ENCODE data around the gene NFAM1. TPM values are rescaled to one million over a fixed set of nuclear protein-coding genes. Genes with fewer than 3 reads are reported as not detected.

NFAM1 gene, protein sequence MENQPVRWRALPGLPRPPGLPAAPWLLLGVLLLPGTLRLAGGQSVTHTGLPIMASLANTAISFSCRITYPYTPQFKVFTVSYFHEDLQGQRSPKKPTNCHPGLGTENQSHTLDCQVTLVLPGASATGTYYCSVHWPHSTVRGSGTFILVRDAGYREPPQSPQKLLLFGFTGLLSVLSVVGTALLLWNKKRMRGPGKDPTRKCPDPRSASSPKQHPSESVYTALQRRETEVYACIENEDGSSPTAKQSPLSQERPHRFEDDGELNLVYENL
- total RNA-seq: under 1 TPM; 0.10 to 0.15 TPM

GRCh38 chr22:42432020-42432596, at the start of gene NFAM1:
Gene NFAM1, minus strand, starts transcription at chr22:42432403. Its CDS starts 46 bp downstream, at chr22:42432357.
- no peak within 1 kb of the TSS for H3K4me3 Mint-ChIP-seq
- DNase-seq: no peak
- H3K36me3 Mint-ChIP-seq (ENCODE audit: low read depth): no peaks in the 10 kb centered on the region
- H3K4me1 Mint-ChIP-seq (ENCODE audit: low read depth): no peaks in the 10 kb centered on the region
- H3K9me3 Mint-ChIP-seq: no peaks in the 10 kb centered on the region
- H3K27ac Mint-ChIP-seq: no peak within 1 kb of the TSS
- peaks cover 9% of the 10 kb centered on the region for H3K27me3 Mint-ChIP-seq (ENCODE audit: low read depth)
- intact Hi-C loops (cut with micrococcal nuclease): no loop called here
- CTCF ChIA-PET: interaction anchor here (1.6 kb wide), 1 partner anchor 341 kb away, joined by 5 read pairs; the partner anchor contains the start of gene NDUFA6

DNA sequence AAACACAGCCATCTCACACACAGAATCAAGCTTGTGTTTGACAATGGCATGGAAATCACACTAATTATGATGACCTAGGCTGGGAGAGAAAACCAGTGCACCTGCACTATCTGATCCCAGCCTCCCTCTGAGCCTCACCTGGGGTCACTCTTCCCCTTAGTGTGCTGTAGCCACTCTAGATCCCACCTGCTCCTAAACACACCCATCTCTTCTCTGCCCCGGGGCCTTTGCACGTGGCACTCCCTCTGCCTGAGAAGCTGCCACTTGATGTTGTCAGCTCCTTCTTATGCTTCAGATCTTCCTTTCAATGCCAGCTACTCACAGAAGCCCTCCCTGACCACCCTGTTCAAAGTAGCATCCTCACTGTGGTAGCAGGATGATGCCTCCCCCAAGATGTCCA, 42.9 kb upstream of the NFAM1 start:
- no peaks in the 10 kb centered on the region for H3K36me3 Mint-ChIP-seq (ENCODE audit: low read depth)
- H3K9me3 Mint-ChIP-seq: no peaks in the 10 kb centered on the region
- CTCF ChIA-PET: interaction anchor here (0.7 to 2.0 kb wide), 3 partner anchors 9 to 103 kb away, joined by 3 to 6 read pairs (median 3); no protein-coding TSS in a partner anchor
- no peak overlapping the region for H3K4me3 Mint-ChIP-seq
- H3K27ac Mint-ChIP-seq: no peak overlapping the region
- H3K27me3 Mint-ChIP-seq (ENCODE audit: low read depth): no peaks in the 10 kb centered on the region
- H3K4me1 Mint-ChIP-seq (ENCODE audit: low read depth): peaks cover 9% of the 10 kb centered on the region
- intact Hi-C loops (cut with micrococcal nuclease): no loop called here
- no peak for DNase-seq

GRCh38 chr22:42473484-42474193, 41.4 kb upstream of the NFAM1 start:
- intact Hi-C loops (cut with micrococcal nuclease): loop anchor here (1.0 kb wide), 1 partner anchor 29 kb away; no protein-coding TSS in a partner anchor
- no peaks in the 10 kb centered on the region for H3K36me3 Mint-ChIP-seq (ENCODE audit: low read depth)
- CTCF ChIA-PET: interaction anchor here (0.5 to 1.8 kb wide), 14 partner anchors 14 to 560 kb away, joined by 3 to 8 read pairs (median 4); partner anchors contain the start of gene NDUFA6
- peaks cover 5% of the 10 kb centered on the region for H3K4me1 Mint-ChIP-seq (ENCODE audit: low read depth)
- no peaks in the 10 kb centered on the region for H3K9me3 Mint-ChIP-seq
- no peak overlapping the region for H3K27ac Mint-ChIP-seq
- DNase-seq: no peak
- no peak overlapping the region for H3K4me3 Mint-ChIP-seq
- H3K27me3 Mint-ChIP-seq (ENCODE audit: low read depth): no peaks in the 10 kb centered on the region

DNA sequence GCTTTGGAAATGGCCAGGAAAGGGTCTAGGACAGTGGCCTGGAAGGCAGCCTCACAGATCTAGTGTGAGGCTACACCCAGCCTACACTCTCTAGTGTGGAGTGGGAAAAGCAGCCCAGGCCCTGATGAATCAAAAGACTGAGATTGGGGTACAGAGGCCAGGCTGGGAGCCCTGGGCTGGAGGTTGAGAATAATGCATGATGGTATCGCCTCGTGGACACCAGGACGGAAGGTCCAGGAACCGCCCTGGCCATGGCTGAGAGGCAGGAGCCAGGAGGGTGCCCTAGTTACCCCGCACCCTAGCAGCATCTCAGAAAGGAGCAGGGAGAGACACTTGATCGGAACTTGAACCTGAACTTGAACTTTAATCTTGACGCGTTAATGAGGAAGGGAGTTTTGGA, 40.5 kb upstream of the NFAM1 start:
- CTCF ChIA-PET: interaction anchor here (1.0 to 1.8 kb wide), 8 partner anchors 13 to 383 kb away, joined by 3 to 7 read pairs (median 4); no protein-coding TSS in a partner anchor
- intact Hi-C loops (cut with micrococcal nuclease): loop anchor here (1.0 kb wide), 1 partner anchor 28 kb away; no protein-coding TSS in a partner anchor
- no peak overlapping the region for H3K27ac Mint-ChIP-seq
- no peaks in the 10 kb centered on the region for H3K4me1 Mint-ChIP-seq (ENCODE audit: low read depth)
- no peak overlapping the region for H3K4me3 Mint-ChIP-seq
- no peak for DNase-seq
- H3K27me3 Mint-ChIP-seq (ENCODE audit: low read depth): no peaks in the 10 kb centered on the region
- H3K36me3 Mint-ChIP-seq (ENCODE audit: low read depth): no peaks in the 10 kb centered on the region
- H3K9me3 Mint-ChIP-seq: no peaks in the 10 kb centered on the region

DNA sequence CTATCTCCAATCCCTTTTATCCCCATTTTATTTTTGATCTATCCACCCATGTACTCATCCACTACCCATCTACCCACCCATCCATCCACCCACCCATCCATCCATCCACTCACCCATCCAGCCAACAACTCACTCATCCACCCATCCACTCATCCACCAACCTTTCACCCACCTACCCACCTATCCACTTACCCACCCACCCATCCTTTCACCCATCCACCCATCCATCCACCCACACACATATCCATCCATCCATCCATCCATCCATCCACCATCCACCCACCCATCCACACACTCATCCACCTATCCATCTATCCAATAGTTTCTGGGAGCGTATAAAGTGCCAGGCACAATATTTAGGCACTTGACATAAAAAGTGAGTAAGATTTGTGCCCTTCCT, 39.2 kb upstream of the NFAM1 start:
- DNase-seq: no peak
- no peaks in the 10 kb centered on the region for H3K9me3 Mint-ChIP-seq
- no peaks in the 10 kb centered on the region for H3K4me1 Mint-ChIP-seq (ENCODE audit: low read depth)
- intact Hi-C loops (cut with micrococcal nuclease): no loop called here
- CTCF ChIA-PET: interaction anchor here (1.1 to 1.6 kb wide), 2 partner anchors 25 to 382 kb away, joined by 3 to 4 read pairs; no protein-coding TSS in a partner anchor
- no peaks in the 10 kb centered on the region for H3K27me3 Mint-ChIP-seq (ENCODE audit: low read depth)
- H3K36me3 Mint-ChIP-seq (ENCODE audit: low read depth): no peaks in the 10 kb centered on the region
- no peak overlapping the region for H3K4me3 Mint-ChIP-seq
- H3K27ac Mint-ChIP-seq: no peak overlapping the region

DNA sequence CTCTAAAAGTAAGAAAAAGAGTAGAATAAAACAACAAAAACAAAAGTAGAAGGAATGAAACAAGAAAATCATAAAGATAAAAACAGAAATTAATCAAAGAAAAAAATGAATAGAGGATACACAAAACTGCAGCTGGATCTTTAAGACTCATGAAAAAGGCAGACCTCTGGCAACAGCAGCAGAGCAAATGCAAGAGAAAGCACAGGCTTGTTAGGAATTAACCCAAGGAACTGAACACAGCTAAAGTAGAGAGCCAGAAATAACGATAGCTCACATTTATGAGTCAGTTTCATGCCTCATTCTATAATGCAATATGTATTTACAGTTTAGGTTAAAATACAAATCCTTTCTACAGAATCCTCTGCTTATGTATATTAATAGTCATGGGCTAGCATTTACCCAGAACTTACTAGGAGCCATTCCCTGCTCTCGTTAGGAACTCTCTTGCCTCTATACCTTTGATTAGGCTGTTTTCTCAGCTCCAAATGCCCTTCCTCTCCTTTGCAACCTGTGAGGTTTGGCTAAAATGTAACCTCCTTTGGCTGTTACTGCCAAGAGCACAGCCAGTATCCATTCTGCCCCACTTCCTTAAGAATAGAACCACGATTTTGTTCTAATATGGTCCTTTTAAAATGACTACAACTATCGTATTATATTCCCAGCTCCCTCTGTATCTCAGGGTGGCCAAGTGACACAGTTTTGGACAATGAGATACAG, 38.3 kb upstream of the NFAM1 start:
- Mint-ChIP-seq H3K4me1 (ENCODE audit: low read depth) (no peaks in the 10 kb centered on the region), H3K9me3 (no peaks in the 10 kb centered on the region), H3K27ac (no peak overlapping the region), H3K36me3 (ENCODE audit: low read depth) (no peaks in the 10 kb centered on the region), H3K27me3 (ENCODE audit: low read depth) (no peaks in the 10 kb centered on the region), H3K4me3 (no peak overlapping the region)
- CTCF ChIA-PET: interaction anchor here (1.2 kb wide), 1 partner anchor 35 kb away, joined by 3 read pairs; no protein-coding TSS in a partner anchor
- intact Hi-C loops (cut with micrococcal nuclease): no loop called here
- DNase-seq: no peak

GRCh38 chr22:42468841-42469240, 36.6 kb upstream of the NFAM1 start:
- Mint-ChIP-seq H3K4me3 (no peak overlapping the region), H3K4me1 (ENCODE audit: low read depth) (no peaks in the 10 kb centered on the region), H3K36me3 (ENCODE audit: low read depth) (no peaks in the 10 kb centered on the region), H3K27me3 (ENCODE audit: low read depth) (no peaks in the 10 kb centered on the region), H3K27ac (no peak overlapping the region), H3K9me3 (no peaks in the 10 kb centered on the region)
- CTCF ChIA-PET: no interaction called here
- intact Hi-C loops (cut with micrococcal nuclease): no loop called here
- DNase-seq: no peak

- CTCF ChIA-PET: no interaction called here
- DNase-seq: no peak
- Mint-ChIP-seq H3K4me1 (ENCODE audit: low read depth) (no peaks in the 10 kb centered on the region), H3K27me3 (ENCODE audit: low read depth) (peaks cover 6% of the 10 kb centered on the region), H3K27ac (no peak overlapping the region), H3K9me3 (no peaks in the 10 kb centered on the region), H3K36me3 (ENCODE audit: low read depth) (no peaks in the 10 kb centered on the region), H3K4me3 (no peak overlapping the region)
- intact Hi-C loops (cut with micrococcal nuclease): no loop called here
These were observed 29.8 kb upstream of the NFAM1 start for GRCh38 chr22:42462016-42462415.

- Mint-ChIP-seq H3K4me3 (no peak overlapping the region), H3K9me3 (no peaks in the 10 kb centered on the region), H3K4me1 (ENCODE audit: low read depth) (no peaks in the 10 kb centered on the region), H3K27me3 (ENCODE audit: low read depth) (peaks cover 6% of the 10 kb centered on the region), H3K36me3 (ENCODE audit: low read depth) (no peaks in the 10 kb centered on the region), H3K27ac (no peak overlapping the region)
- CTCF ChIA-PET: no interaction called here
- intact Hi-C loops (cut with micrococcal nuclease): no loop called here
- no peak for DNase-seq
These were observed 29.3 kb upstream of the NFAM1 start for GRCh38 chr22:42461511-42461910.

GRCh38 chr22:42459287-42460063, 27.3 kb upstream of the NFAM1 start:
- H3K4me1 Mint-ChIP-seq (ENCODE audit: low read depth): no peaks in the 10 kb centered on the region
- no peaks in the 10 kb centered on the region for H3K36me3 Mint-ChIP-seq (ENCODE audit: low read depth)
- no peaks in the 10 kb centered on the region for H3K9me3 Mint-ChIP-seq
- CTCF ChIA-PET: interaction anchor here (1.0 to 1.1 kb wide), 2 partner anchors 14 kb away, joined by 5 read pairs; no protein-coding TSS in a partner anchor
- no peak overlapping the region for H3K4me3 Mint-ChIP-seq
- H3K27me3 Mint-ChIP-seq (ENCODE audit: low read depth): peaks cover 6% of the 10 kb centered on the region
- no peak for DNase-seq
- intact Hi-C loops (cut with micrococcal nuclease): no loop called here
- H3K27ac Mint-ChIP-seq: no peak overlapping the region

DNA sequence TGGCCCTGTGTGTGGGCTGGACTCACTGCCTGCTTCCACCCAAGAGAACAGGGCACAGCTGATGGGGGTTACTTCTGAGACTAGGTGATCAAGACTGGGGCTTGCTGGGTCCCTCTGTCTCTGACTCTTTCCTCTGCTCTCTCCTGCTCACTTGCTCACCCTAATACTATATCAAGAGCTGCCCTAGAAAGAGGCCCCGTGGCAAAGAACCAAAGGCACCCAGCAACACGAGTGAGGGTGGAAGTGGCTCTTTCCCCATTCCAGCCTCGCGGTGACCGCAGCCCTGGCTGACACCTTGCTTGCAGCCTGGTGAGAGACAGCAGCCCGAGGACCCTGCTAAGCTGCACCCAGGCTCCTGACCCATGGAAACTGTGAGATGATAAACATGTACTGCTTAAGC, 20.7 kb upstream of the NFAM1 start:
- Mint-ChIP-seq H3K27ac (no peak overlapping the region), H3K36me3 (ENCODE audit: low read depth) (no peaks in the 10 kb centered on the region), H3K4me3 (no peak overlapping the region), H3K9me3 (no peaks in the 10 kb centered on the region), H3K27me3 (ENCODE audit: low read depth) (no peaks in the 10 kb centered on the region), H3K4me1 (ENCODE audit: low read depth) (no peaks in the 10 kb centered on the region)
- DNase-seq: no peak
- CTCF ChIA-PET: no interaction called here
- intact Hi-C loops (cut with micrococcal nuclease): no loop called here

Measured in activated naive CD4-positive, alpha-beta T cell treated with anti-CD3 and anti-CD28 coated beads for 36 hours (primary cell).